Measurements from ENCODE around the gene DNAJA2. TPM values are rescaled to one million over a fixed set of nuclear protein-coding genes. Genes with fewer than 3 reads are reported as not detected.
"Not testable (repeated sequence)": the region's sequence is repeated elsewhere in the genome, so short reads cannot be mapped to it uniquely, and the experiment has no call there.

Gene DNAJA2
- total RNA-seq, 2 experiments from 2014 or later: 43.3 to 61.6 TPM

DNA sequence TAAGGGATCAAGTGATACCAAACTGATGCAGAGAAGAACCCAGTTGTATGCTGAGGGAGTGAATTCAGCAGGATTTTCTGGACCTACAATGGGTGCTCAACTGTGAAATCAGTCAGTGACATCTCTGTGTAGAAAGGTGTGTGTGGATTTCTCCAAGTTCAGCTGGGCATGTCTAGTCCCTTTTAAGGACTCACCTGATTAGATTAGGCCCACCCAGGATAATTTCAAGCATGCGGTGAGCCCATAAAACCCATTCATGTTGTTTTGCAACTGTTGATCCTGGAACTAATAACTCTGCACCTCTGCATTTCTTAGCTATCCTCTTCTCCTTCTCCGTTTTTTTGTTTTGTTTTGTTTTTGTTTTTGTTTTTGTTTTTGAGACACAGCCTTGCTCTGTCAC, 35.1 kb upstream of the DNAJA2 start:
- Histone ChIP-seq H4K20me1 (ENCODE audit: insufficient read depth, low read length) (no peaks in the 10 kb centered on the region), H3K9me2 (ENCODE audit: insufficient read depth, low read length) (no peaks in the 10 kb centered on the region), H3K36me3 (ENCODE audit: insufficient read depth, low read length) (no peaks in the 10 kb centered on the region), H3K79me2 (ENCODE audit: insufficient read depth, low read depth, low read length) (no peaks in the 10 kb centered on the region), H2AFZ (ENCODE audit: low read length) (no peak overlapping the region), H3K27ac (ENCODE audit: low read depth, low read length, poor library complexity, severe bottlenecking) (no peak overlapping the region), H3K9me3 (ENCODE audit: low read length) (no peaks in the 10 kb centered on the region), H3K4me3 (ENCODE audit: low read depth, low read length, poor library complexity, severe bottlenecking) (no peak overlapping the region), H3K4me2 (ENCODE audit: low read length) (no peak overlapping the region), H3K4me1 (ENCODE audit: insufficient read depth, low read length, poor library complexity, severe bottlenecking) (no peaks in the 10 kb centered on the region)
- ChIA-PET CTCF (ENCODE audit: unreplicated experiment) (no interaction called here), POLR2A (no interaction called here)
- TF ChIP-seq, protein P1, sequence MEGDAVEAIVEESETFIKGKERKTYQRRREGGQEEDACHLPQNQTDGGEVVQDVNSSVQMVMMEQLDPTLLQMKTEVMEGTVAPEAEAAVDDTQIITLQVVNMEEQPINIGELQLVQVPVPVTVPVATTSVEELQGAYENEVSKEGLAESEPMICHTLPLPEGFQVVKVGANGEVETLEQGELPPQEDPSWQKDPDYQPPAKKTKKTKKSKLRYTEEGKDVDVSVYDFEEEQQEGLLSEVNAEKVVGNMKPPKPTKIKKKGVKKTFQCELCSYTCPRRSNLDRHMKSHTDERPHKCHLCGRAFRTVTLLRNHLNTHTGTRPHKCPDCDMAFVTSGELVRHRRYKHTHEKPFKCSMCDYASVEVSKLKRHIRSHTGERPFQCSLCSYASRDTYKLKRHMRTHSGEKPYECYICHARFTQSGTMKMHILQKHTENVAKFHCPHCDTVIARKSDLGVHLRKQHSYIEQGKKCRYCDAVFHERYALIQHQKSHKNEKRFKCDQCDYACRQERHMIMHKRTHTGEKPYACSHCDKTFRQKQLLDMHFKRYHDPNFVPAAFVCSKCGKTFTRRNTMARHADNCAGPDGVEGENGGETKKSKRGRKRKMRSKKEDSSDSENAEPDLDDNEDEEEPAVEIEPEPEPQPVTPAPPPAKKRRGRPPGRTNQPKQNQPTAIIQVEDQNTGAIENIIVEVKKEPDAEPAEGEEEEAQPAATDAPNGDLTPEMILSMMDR (conservative IDR thresholded peaks at IDR 0.05; ENCODE audit: low read length): no peak
- TF ChIP-seq EZH2phosphoT487 (IDR thresholded peaks at IDR 0.05; ENCODE audit: borderline replicate concordance, low read depth, low read length): no peak
- intact Hi-C loops (cut with micrococcal nuclease; ENCODE audit: unreplicated experiment): no loop called here
- no peak for DNase-seq (ENCODE audit: low spot score)
- no TSS peak for BruUV-seq (replicated peaks)

DNA sequence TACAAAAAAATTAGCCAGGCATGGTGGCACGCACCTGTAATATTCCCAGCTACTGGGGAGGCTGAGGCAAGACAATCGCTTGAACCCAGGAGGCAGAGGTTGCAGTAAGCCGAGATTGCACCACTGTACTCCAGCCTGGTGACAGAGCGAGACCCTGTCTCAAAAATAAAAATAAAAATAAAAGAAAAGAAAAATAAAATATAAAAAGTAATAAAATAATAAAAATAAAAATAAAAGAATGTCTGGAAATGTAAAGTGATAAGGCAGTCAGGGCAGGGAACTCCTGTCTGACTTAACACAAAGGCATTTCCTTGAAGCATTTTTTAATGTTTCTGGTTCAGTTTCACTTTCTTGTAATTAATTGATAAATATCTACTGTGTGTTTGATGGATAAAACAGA, 34.7 kb upstream of the DNAJA2 start:
- H2AFZ ChIP-seq (ENCODE audit: low read length): no peak overlapping the region
- BruUV-seq (replicated peaks): no TSS peak
- no peaks in the 10 kb centered on the region for H4K20me1 ChIP-seq (ENCODE audit: insufficient read depth, low read length)
- no peaks in the 10 kb centered on the region for H3K9me3 ChIP-seq (ENCODE audit: low read length)
- no peaks in the 10 kb centered on the region for H3K9me2 ChIP-seq (ENCODE audit: insufficient read depth, low read length)
- intact Hi-C loops (cut with micrococcal nuclease; ENCODE audit: unreplicated experiment): no loop called here
- TF ChIP-seq, protein P1 (conservative IDR thresholded peaks at IDR 0.05; ENCODE audit: low read length): no peak
- no peak for TF ChIP-seq EZH2phosphoT487 (IDR thresholded peaks at IDR 0.05; ENCODE audit: borderline replicate concordance, low read depth, low read length)
- no peaks in the 10 kb centered on the region for H3K36me3 ChIP-seq (ENCODE audit: insufficient read depth, low read length)
- no peak for DNase-seq (ENCODE audit: low spot score)
- no peak overlapping the region for H3K4me2 ChIP-seq (ENCODE audit: low read length)
- no peaks in the 10 kb centered on the region for H3K4me1 ChIP-seq (ENCODE audit: insufficient read depth, low read length, poor library complexity, severe bottlenecking)
- no peak overlapping the region for H3K27ac ChIP-seq (ENCODE audit: low read depth, low read length, poor library complexity, severe bottlenecking)
- H3K4me3 ChIP-seq (ENCODE audit: low read depth, low read length, poor library complexity, severe bottlenecking): no peak overlapping the region
- ChIA-PET CTCF (ENCODE audit: unreplicated experiment) (no interaction called here), POLR2A (interaction anchor here (0.6 to 1.1 kb wide), 3 partner anchors 12 to 91 kb away, joined by 3 to 4 read pairs (median 4); no protein-coding TSS in a partner anchor)
- H3K79me2 ChIP-seq (ENCODE audit: insufficient read depth, low read depth, low read length): no peaks in the 10 kb centered on the region

DNA sequence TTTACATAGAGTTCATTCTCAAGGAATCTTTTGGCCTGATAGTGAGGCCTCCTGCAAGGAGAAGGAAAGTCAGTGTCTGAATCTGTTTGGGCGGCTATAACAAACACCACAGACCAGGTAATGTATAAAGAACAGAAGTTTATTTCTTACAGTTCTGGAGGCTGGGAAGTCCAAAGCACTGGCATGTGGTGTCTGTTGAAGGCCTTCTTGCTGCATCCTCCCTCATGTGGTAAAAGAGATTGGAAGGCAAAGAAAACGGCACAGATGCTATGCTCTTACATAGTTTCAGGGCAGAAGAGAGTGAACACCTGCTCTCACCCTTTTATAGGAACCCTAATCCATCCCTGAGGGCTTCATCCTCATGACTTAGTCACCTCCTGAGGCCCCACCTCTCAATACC, 31.2 kb upstream of the DNAJA2 start:
- no peaks in the 10 kb centered on the region for H3K4me1 ChIP-seq (ENCODE audit: insufficient read depth, low read length, poor library complexity, severe bottlenecking)
- intact Hi-C loops (cut with micrococcal nuclease; ENCODE audit: unreplicated experiment): no loop called here
- H3K9me3 ChIP-seq (ENCODE audit: low read length): no peaks in the 10 kb centered on the region
- no peak for DNase-seq (ENCODE audit: low spot score)
- H3K9me2 ChIP-seq (ENCODE audit: insufficient read depth, low read length): no peaks in the 10 kb centered on the region
- no peak overlapping the region for H2AFZ ChIP-seq (ENCODE audit: low read length)
- ChIA-PET CTCF (ENCODE audit: unreplicated experiment) (no interaction called here), POLR2A (no interaction called here)
- no peaks in the 10 kb centered on the region for H3K36me3 ChIP-seq (ENCODE audit: insufficient read depth, low read length)
- no peak overlapping the region for H3K27ac ChIP-seq (ENCODE audit: low read depth, low read length, poor library complexity, severe bottlenecking)
- H3K79me2 ChIP-seq (ENCODE audit: insufficient read depth, low read depth, low read length): no peaks in the 10 kb centered on the region
- H3K4me2 ChIP-seq (ENCODE audit: low read length): no peak overlapping the region
- TF ChIP-seq, protein P1 (conservative IDR thresholded peaks at IDR 0.05; ENCODE audit: low read length): no peak
- TF ChIP-seq EZH2phosphoT487 (IDR thresholded peaks at IDR 0.05; ENCODE audit: borderline replicate concordance, low read depth, low read length): no peak
- no peak overlapping the region for H3K4me3 ChIP-seq (ENCODE audit: low read depth, low read length, poor library complexity, severe bottlenecking)
- H4K20me1 ChIP-seq (ENCODE audit: insufficient read depth, low read length): no peaks in the 10 kb centered on the region
- BruUV-seq (replicated peaks): no TSS peak

DNA sequence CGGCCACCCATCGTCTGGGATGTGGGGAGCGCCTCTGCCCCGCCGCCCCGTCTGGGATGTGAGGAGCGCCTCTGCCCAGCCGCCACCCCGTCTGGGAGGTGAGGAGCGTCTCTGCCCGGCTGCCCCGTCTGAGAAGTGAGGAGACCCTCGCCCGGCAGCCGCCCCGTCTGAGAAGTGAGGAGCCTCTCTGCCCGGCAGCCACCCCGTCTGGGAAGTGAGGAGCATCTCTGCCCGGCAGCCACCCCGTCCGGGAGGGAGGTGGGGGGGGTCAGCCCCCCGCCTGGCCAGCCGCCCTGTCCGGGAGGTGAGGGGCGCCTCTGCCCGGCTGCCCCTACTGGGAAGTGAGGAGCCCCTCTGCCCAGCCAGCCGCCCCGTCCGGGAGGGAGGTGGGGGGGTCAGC, 26.6 kb upstream of the DNAJA2 start:
- DNase-seq (ENCODE audit: low spot score); BruUV-seq (replicated peaks); H2AFZ ChIP-seq (ENCODE audit: low read length); H3K27ac ChIP-seq (ENCODE audit: low read depth, low read length, poor library complexity, severe bottlenecking); H3K36me3 ChIP-seq (ENCODE audit: insufficient read depth, low read length); H3K9me3 ChIP-seq (ENCODE audit: low read length); H4K20me1 ChIP-seq (ENCODE audit: insufficient read depth, low read length); POLR2A ChIA-PET; H3K79me2 ChIP-seq (ENCODE audit: insufficient read depth, low read depth, low read length); H3K4me2 ChIP-seq (ENCODE audit: low read length); H3K4me3 ChIP-seq (ENCODE audit: low read depth, low read length, poor library complexity, severe bottlenecking); intact Hi-C loops (cut with micrococcal nuclease; ENCODE audit: unreplicated experiment); H3K4me1 ChIP-seq (ENCODE audit: insufficient read depth, low read length, poor library complexity, severe bottlenecking); CTCF ChIA-PET (ENCODE audit: unreplicated experiment); H3K9me2 ChIP-seq (ENCODE audit: insufficient read depth, low read length): not testable (repeated sequence)
